ENCODE measurements around the gene LRP2BP. TPM values are rescaled to one million over a fixed set of nuclear protein-coding genes. Genes with fewer than 3 reads are reported as not detected.
A peak's percentile ranks its signal among the peaks of the same experiment; 100 is the strongest.

Gene LRP2BP
- total and polyA plus RNA-seq, 3 experiments from 2014 or later = 0.35 to 0.59 (median 0.42) TPM

GRCh38 chr4:185394568-185395237, 1.0 kb downstream of the LRP2BP start:
- Mint-ChIP-seq H3K36me3 (peaks cover 0 to 16% (median 5%) of the 10 kb centered on the region in 3 donors), H3K27me3 (no peaks in the 10 kb centered on the region), H3K27ac (peak overlapping the region; percentile 93 to 99 (median 99)), H3K4me1 (peaks cover 27 to 37% (median 35%) of the 10 kb centered on the region in 3 donors), H3K9me3 (no peaks in the 10 kb centered on the region), H3K4me3 (peak overlapping the region; percentile 94 to 98 (median 96))
- H3K27me3 ChIP-seq (ENCODE audit: insufficient read depth, low read length, poor library complexity, severe bottlenecking) = no peaks in the 10 kb centered on the region
- CTCF ChIA-PET = interaction anchor here (1.5 to 1.8 kb wide), 2 partner anchors 35 to 251 kb away, joined by 4 read pairs; partner anchors contain the start of gene SLC25A4
- H3K4me3 ChIP-seq (ENCODE audit: low read length) = peak overlapping the region; percentile 75
- H3K36me3 ChIP-seq (ENCODE audit: insufficient read depth, low read length) = peaks cover 5% of the 10 kb centered on the region
- DNase-seq = no peak
- peaks cover 16% of the 10 kb centered on the region for H3K4me1 ChIP-seq (ENCODE audit: insufficient read depth, low read length)
- no peaks in the 10 kb centered on the region for H3K9me3 ChIP-seq (ENCODE audit: low read length)
- peak overlapping the region; percentile 98 for H3K27ac ChIP-seq (ENCODE audit: low read depth, low read length)
- POLR2A ChIA-PET = interaction anchor here (1.0 to 3.2 kb wide), 5 partner anchors 12 to 661 kb away, joined by 3 to 39 read pairs (median 3); partner anchors contain the start of genes CENPU, SNX25 and UFSP2

DNA sequence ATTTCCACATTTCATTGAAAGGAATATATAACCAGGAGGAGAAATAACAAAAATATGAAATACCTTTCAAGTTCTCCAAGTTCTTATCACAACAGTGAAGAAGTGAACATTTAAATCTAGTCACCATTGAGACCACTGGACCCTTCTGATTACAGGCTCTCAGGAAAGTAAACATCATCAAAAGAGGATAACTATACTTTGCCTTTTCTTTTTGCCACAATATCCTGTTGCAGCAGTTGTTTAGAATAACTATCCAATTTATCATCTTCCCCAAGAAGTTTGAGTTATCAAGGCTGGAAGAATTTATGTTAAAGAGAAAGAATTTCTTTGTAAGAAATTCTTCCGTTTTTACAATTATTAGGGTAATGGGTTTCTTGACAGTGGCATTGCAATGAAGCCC, 3.6 kb downstream of the LRP2BP start:
- peaks cover 0 to 3% (median 1%) of the 10 kb centered on the region in 3 donors for H3K36me3 Mint-ChIP-seq
- Histone ChIP-seq H3K4me1 (ENCODE audit: insufficient read depth, low read length) (peaks cover 15% of the 10 kb centered on the region), H3K27me3 (ENCODE audit: insufficient read depth, low read length, poor library complexity, severe bottlenecking) (no peaks in the 10 kb centered on the region), H3K9me3 (ENCODE audit: low read length) (no peaks in the 10 kb centered on the region), H3K4me3 (ENCODE audit: low read length) (no peak overlapping the region), H3K36me3 (ENCODE audit: insufficient read depth, low read length) (no peaks in the 10 kb centered on the region), H3K27ac (ENCODE audit: low read depth, low read length) (no peak overlapping the region)
- H3K27ac Mint-ChIP-seq = peak overlapping the region in 3 of 8 donors; percentile 10 to 54 (median 20)
- no peaks in the 10 kb centered on the region for H3K27me3 Mint-ChIP-seq
- H3K4me1 Mint-ChIP-seq = peaks cover 22 to 31% (median 29%) of the 10 kb centered on the region in 3 donors
- DNase-seq = no peak
- ChIA-PET CTCF (no interaction called here), POLR2A (no interaction called here)
- H3K9me3 Mint-ChIP-seq = no peaks in the 10 kb centered on the region
- peak overlapping the region in 1 of 7 donors; percentile 12 for H3K4me3 Mint-ChIP-seq

DNA sequence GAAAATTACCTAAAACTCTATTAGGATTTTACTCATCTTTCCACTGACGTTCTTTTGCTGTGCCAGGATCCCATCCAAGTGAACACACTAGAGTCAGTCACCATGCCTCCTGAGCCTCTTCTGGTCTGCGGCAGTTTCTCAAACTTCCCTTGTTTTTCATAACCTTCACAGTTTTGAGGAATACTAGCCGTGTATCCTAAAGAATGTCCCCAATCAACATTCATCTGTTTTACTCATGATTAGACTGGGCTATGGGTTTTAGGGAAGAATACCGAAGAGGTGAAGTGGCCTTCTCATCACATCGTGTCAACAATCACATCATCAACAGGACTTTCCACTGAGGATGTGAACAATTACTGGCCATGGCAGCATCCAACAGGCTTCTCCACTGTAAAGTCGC, 4.8 kb downstream of the LRP2BP start:
- Mint-ChIP-seq H3K4me3 (no peak overlapping the region), H3K36me3 (peaks cover 0 to 3% (median 1%) of the 10 kb centered on the region in 3 donors), H3K27ac (no peak overlapping the region), H3K4me1 (peaks cover 16 to 26% (median 24%) of the 10 kb centered on the region in 3 donors), H3K9me3 (no peaks in the 10 kb centered on the region), H3K27me3 (peaks cover 0 to 2% of the 10 kb centered on the region in 2 donors)
- Histone ChIP-seq H3K4me1 (ENCODE audit: insufficient read depth, low read length) (peaks cover 11% of the 10 kb centered on the region), H3K9me3 (ENCODE audit: low read length) (no peaks in the 10 kb centered on the region), H3K27me3 (ENCODE audit: insufficient read depth, low read length, poor library complexity, severe bottlenecking) (no peaks in the 10 kb centered on the region), H3K4me3 (ENCODE audit: low read length) (no peak overlapping the region), H3K27ac (ENCODE audit: low read depth, low read length) (no peak overlapping the region), H3K36me3 (ENCODE audit: insufficient read depth, low read length) (no peaks in the 10 kb centered on the region)
- CTCF ChIA-PET = no interaction called here
- no peak for DNase-seq
- POLR2A ChIA-PET = no interaction called here

DNA sequence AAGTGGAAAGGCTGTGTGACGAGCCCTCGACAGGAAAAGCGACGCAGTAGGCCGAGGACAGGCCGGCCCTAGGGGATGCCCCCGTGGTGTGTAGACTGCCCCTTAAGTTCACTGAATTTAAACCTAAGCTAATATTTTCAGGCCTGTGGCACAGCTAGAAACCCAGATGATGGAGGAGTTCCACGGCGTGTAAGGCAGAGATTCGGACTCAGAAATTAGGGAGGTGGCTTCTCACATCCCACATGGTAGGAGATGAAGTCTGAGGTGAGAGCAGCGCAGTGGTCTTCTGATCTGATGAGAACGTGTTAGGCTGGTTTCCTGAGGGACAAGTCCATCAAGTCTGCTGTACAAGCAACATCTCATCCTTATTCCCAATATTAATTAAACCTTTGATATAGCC, 7.8 kb downstream of the LRP2BP start:
- no peak overlapping the region for H3K4me3 ChIP-seq (ENCODE audit: low read length)
- no peaks in the 10 kb centered on the region for H3K36me3 Mint-ChIP-seq
- CTCF ChIA-PET = no interaction called here
- peaks cover 4% of the 10 kb centered on the region for H3K4me1 ChIP-seq (ENCODE audit: insufficient read depth, low read length)
- DNase-seq = no peak
- H3K4me3 Mint-ChIP-seq = no peak overlapping the region
- no peaks in the 10 kb centered on the region for H3K27me3 ChIP-seq (ENCODE audit: insufficient read depth, low read length, poor library complexity, severe bottlenecking)
- no peak overlapping the region for H3K27ac ChIP-seq (ENCODE audit: low read depth, low read length)
- H3K9me3 Mint-ChIP-seq = no peaks in the 10 kb centered on the region
- H3K4me1 Mint-ChIP-seq = peaks cover 6 to 20% (median 18%) of the 10 kb centered on the region in 3 donors
- peak overlapping the region in 2 of 8 donors; percentile 32 to 58 for H3K27ac Mint-ChIP-seq
- H3K9me3 ChIP-seq (ENCODE audit: low read length) = no peaks in the 10 kb centered on the region
- no peaks in the 10 kb centered on the region for H3K36me3 ChIP-seq (ENCODE audit: insufficient read depth, low read length)
- peaks cover 2 to 5% of the 10 kb centered on the region in 2 donors for H3K27me3 Mint-ChIP-seq
- POLR2A ChIA-PET = no interaction called here

DNA sequence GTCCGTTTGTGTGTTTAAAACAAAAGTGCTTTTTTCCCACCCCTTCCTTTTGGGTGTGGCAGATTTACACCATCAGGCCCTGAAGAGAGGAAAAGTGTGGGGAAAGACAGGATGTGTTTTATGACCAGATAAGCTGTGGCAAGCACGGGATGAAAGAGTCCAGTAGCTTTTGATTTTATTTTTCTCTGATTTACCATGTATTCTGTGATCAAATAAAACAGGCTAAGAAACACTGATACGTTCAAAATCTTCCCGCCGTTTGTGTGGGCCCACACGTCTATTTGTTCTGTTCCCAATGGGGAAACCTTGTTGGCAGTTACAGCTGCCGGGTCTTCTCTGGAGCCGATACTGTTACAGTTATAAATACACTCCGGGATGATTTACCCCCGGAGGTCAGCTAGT, 10.8 kb downstream of the LRP2BP start:
- H3K36me3 ChIP-seq (ENCODE audit: insufficient read depth, low read length) = no peaks in the 10 kb centered on the region
- no peak overlapping the region for H3K27ac Mint-ChIP-seq
- POLR2A ChIA-PET = no interaction called here
- no peaks in the 10 kb centered on the region for H3K27me3 ChIP-seq (ENCODE audit: insufficient read depth, low read length, poor library complexity, severe bottlenecking)
- no peak overlapping the region for H3K4me3 Mint-ChIP-seq
- H3K36me3 Mint-ChIP-seq = peaks cover 0 to 14% (median 2%) of the 10 kb centered on the region in 3 donors
- peaks cover 2 to 5% of the 10 kb centered on the region in 2 donors for H3K27me3 Mint-ChIP-seq
- DNase-seq = no peak
- H3K4me1 ChIP-seq (ENCODE audit: insufficient read depth, low read length) = peaks cover 4% of the 10 kb centered on the region
- H3K4me3 ChIP-seq (ENCODE audit: low read length) = no peak overlapping the region
- H3K9me3 ChIP-seq (ENCODE audit: low read length) = no peaks in the 10 kb centered on the region
- H3K9me3 Mint-ChIP-seq = peaks cover 0 to 9% (median 5%) of the 10 kb centered on the region in 5 donors
- CTCF ChIA-PET = interaction anchor here (0.7 kb wide), 1 partner anchor 201 kb away, joined by 3 read pairs; no protein-coding TSS in a partner anchor
- H3K4me1 Mint-ChIP-seq = peaks cover 5 to 11% (median 11%) of the 10 kb centered on the region in 3 donors
- no peak overlapping the region for H3K27ac ChIP-seq (ENCODE audit: low read depth, low read length)

- peaks cover 5 to 11% (median 11%) of the 10 kb centered on the region in 3 donors for H3K4me1 Mint-ChIP-seq
- H3K36me3 Mint-ChIP-seq = peaks cover 0 to 14% (median 2%) of the 10 kb centered on the region in 3 donors
- peaks cover 2 to 5% of the 10 kb centered on the region in 2 donors for H3K27me3 Mint-ChIP-seq
- CTCF ChIA-PET = no interaction called here
- POLR2A ChIA-PET = no interaction called here
- H3K27ac Mint-ChIP-seq = no peak overlapping the region
- Histone ChIP-seq H3K36me3 (ENCODE audit: insufficient read depth, low read length) (no peaks in the 10 kb centered on the region), H3K27ac (ENCODE audit: low read depth, low read length) (no peak overlapping the region), H3K9me3 (ENCODE audit: low read length) (no peaks in the 10 kb centered on the region), H3K4me3 (ENCODE audit: low read length) (no peak overlapping the region), H3K27me3 (ENCODE audit: insufficient read depth, low read length, poor library complexity, severe bottlenecking) (no peaks in the 10 kb centered on the region), H3K4me1 (ENCODE audit: insufficient read depth, low read length) (peaks cover 4% of the 10 kb centered on the region)
- DNase-seq = no peak
- no peak overlapping the region for H3K4me3 Mint-ChIP-seq
- H3K9me3 Mint-ChIP-seq = peaks cover 0 to 9% (median 5%) of the 10 kb centered on the region in 5 donors
Measured at GRCh38 chr4:185384061-185384460, 11.7 kb downstream of the LRP2BP start.

- POLR2A ChIA-PET = no interaction called here
- CTCF ChIA-PET = no interaction called here
- Histone ChIP-seq H3K4me1 (ENCODE audit: insufficient read depth, low read length) (peaks cover 4% of the 10 kb centered on the region), H3K27me3 (ENCODE audit: insufficient read depth, low read length, poor library complexity, severe bottlenecking) (no peaks in the 10 kb centered on the region), H3K4me3 (ENCODE audit: low read length) (no peak overlapping the region), H3K27ac (ENCODE audit: low read depth, low read length) (no peak overlapping the region), H3K9me3 (ENCODE audit: low read length) (no peaks in the 10 kb centered on the region), H3K36me3 (ENCODE audit: insufficient read depth, low read length) (no peaks in the 10 kb centered on the region)
- DNase-seq = no peak
- no peak overlapping the region for H3K4me3 Mint-ChIP-seq
- peaks cover 0 to 9% (median 5%) of the 10 kb centered on the region in 5 donors for H3K9me3 Mint-ChIP-seq
- peaks cover 2 to 5% of the 10 kb centered on the region in 2 donors for H3K27me3 Mint-ChIP-seq
- no peak overlapping the region for H3K27ac Mint-ChIP-seq
- H3K36me3 Mint-ChIP-seq = peaks cover 0 to 14% (median 3%) of the 10 kb centered on the region in 3 donors
- peaks cover 5 to 11% (median 11%) of the 10 kb centered on the region in 3 donors for H3K4me1 Mint-ChIP-seq
Measured at GRCh38 chr4:185383451-185383850, 12.3 kb downstream of the LRP2BP start.

DNA sequence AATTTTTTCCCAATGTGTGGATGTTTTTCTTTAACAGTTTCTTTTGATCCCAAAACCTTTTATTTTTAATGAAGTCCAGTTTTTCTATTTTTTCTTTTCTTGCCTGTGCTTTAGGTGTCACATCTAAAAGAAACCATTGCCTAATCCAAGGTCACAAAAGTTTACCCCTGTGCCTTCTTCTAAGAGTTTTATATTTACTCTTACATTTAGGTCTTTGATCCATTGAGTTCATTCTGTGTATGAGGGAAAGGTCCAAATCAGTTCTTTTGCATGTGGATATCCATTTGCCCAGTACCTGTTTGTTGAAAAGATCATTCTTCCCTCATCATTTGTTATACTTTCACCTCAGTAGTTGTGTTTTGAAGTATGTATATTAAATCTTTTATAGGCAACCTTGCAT, 13.0 kb downstream of the LRP2BP start:
- Histone ChIP-seq H3K36me3 (ENCODE audit: insufficient read depth, low read length) (no peaks in the 10 kb centered on the region), H3K9me3 (ENCODE audit: low read length) (no peaks in the 10 kb centered on the region), H3K27me3 (ENCODE audit: insufficient read depth, low read length, poor library complexity, severe bottlenecking) (no peaks in the 10 kb centered on the region), H3K27ac (ENCODE audit: low read depth, low read length) (no peak overlapping the region), H3K4me1 (ENCODE audit: insufficient read depth, low read length) (peaks cover 4% of the 10 kb centered on the region), H3K4me3 (ENCODE audit: low read length) (no peak overlapping the region)
- ChIA-PET CTCF (no interaction called here), POLR2A (interaction anchor here (1.0 kb wide), 1 partner anchor 12 kb away, joined by 3 read pairs; no protein-coding TSS in a partner anchor)
- Mint-ChIP-seq H3K4me3 (no peak overlapping the region), H3K27ac (no peak overlapping the region), H3K9me3 (peaks cover 0 to 9% (median 5%) of the 10 kb centered on the region in 5 donors), H3K27me3 (peaks cover 2 to 5% of the 10 kb centered on the region in 2 donors), H3K4me1 (peaks cover 5 to 11% (median 11%) of the 10 kb centered on the region in 3 donors), H3K36me3 (peaks cover 0 to 14% (median 5%) of the 10 kb centered on the region in 3 donors)
- no peak for DNase-seq
